ENCODE measurements around the gene PCIF1.
A peak's percentile ranks its signal among the peaks of the same experiment; 100 is the strongest.

PCIF1 gene

DNA sequence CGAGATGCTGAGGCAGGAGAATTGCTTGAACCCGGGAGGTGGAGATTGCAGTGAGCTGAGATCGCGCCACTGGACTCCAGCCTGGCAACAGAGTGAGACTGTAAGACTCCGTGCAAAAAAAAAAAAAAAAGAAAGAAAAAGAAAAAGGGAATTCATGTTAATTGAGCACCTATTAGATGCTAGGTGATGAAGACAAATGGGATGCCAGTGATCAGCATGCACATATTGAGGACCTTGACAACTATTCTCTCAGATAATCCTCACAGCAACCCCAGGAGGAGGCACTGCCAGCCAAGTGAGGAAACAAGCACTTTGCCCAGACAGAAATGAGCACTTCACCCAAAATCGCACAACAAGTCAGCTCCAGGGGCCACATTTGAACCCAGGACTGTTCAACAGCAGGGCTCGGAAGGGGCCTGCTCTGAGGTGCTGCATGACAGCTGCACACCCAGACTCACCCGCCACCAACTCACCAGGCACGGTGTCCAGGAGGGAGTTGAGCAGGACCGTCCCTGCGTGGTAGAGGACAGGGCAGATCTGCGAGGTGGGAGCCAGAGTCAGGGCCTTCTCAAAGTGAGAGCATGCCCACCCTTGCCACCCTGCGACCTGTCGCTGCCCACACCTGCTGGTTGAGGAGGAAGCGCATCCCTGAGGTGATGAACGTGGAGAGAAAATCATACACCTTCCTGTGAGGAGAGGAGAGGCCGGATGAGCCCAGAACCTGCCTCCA lies 27.1 kb upstream of the PCIF1 start:
- Histone ChIP-seq H3K4me3 (ENCODE audit: insufficient read length, low read depth) (no peak overlapping the region), H3K9me3 (ENCODE audit: insufficient read depth, low read length) (no peaks in the 10 kb centered on the region), H3K36me3 (ENCODE audit: insufficient read depth, insufficient read length, low read length) (peaks cover 73% of the 10 kb centered on the region), H3K4me1 (ENCODE audit: insufficient read depth, insufficient read length) (peaks cover 15% of the 10 kb centered on the region), H3K9ac (ENCODE audit: insufficient read length, low read depth) (no peak overlapping the region), H3K27me3 (ENCODE audit: insufficient read depth, insufficient read length) (no peaks in the 10 kb centered on the region)
- TF ChIP-seq SUZ12 (IDR thresholded peaks at IDR 0.05; ENCODE audit: extremely low read depth, insufficient read depth, insufficient read length) (no peak), ZNF274 (IDR thresholded peaks at IDR 0.05; ENCODE audit: low read depth, low read length) (no peak), YY1 (IDR thresholded peaks at IDR 0.05; ENCODE audit: insufficient read depth, insufficient read length) (no peak)
- no peak for DNase-seq (ENCODE audit: low read depth, low spot score)

DNA sequence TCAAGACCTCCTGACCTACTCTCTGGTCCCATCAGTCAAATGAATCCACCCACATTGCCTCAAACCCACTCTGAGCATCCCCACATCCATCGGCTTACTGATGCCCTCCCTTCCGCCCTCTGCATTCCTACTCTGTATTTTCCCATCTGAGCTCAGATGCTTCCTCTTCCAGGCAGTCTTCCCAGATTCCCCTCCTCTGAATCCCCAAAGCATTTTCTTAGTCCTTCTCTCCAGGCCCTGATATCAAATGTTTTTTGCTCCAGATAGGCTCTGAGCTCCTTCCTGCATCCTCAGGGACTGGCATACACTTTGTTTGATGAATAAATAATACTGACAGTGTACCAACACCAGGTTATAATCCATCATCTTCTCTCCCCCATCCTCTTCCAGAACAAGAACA lies 26.4 kb upstream of the PCIF1 start:
- Histone ChIP-seq H3K36me3 (ENCODE audit: insufficient read depth, insufficient read length, low read length) (peaks cover 66% of the 10 kb centered on the region), H3K27me3 (ENCODE audit: insufficient read depth, insufficient read length) (no peaks in the 10 kb centered on the region), H3K4me3 (ENCODE audit: insufficient read length, low read depth) (no peak overlapping the region), H3K9ac (ENCODE audit: insufficient read length, low read depth) (no peak overlapping the region), H3K4me1 (ENCODE audit: insufficient read depth, insufficient read length) (peaks cover 17% of the 10 kb centered on the region), H3K9me3 (ENCODE audit: insufficient read depth, low read length) (no peaks in the 10 kb centered on the region)
- DNase-seq (ENCODE audit: low read depth, low spot score), result no peak
- TF ChIP-seq ZNF274 (IDR thresholded peaks at IDR 0.05; ENCODE audit: low read depth, low read length) (no peak), SUZ12 (IDR thresholded peaks at IDR 0.05; ENCODE audit: extremely low read depth, insufficient read depth, insufficient read length) (no peak), YY1 (IDR thresholded peaks at IDR 0.05; ENCODE audit: insufficient read depth, insufficient read length) (no peak)

DNA sequence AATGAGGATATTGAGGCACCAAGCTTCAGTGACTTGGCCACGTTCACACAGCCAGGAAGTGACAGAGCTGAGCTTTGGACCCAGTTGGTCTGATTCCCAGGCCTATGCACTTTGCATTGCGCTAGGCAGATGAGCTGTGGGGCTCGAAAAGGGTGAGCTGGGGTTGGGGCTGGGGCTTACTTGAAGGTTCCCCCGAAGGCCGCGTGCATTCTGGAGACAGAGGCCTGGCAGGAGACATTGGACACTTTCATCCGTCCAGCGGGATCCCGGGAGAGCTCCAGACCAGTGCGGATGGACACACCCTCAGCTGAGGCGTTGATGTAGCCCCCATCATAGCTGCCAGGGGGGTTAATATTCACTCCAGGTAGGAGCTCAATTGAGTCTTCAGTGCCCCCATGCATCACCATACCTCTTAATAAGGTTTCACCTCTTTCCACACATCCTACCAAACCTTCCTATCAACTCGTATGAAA lies 25.1 kb upstream of the PCIF1 start:
- H3K9ac ChIP-seq (ENCODE audit: insufficient read length, low read depth), result no peak overlapping the region

DNA sequence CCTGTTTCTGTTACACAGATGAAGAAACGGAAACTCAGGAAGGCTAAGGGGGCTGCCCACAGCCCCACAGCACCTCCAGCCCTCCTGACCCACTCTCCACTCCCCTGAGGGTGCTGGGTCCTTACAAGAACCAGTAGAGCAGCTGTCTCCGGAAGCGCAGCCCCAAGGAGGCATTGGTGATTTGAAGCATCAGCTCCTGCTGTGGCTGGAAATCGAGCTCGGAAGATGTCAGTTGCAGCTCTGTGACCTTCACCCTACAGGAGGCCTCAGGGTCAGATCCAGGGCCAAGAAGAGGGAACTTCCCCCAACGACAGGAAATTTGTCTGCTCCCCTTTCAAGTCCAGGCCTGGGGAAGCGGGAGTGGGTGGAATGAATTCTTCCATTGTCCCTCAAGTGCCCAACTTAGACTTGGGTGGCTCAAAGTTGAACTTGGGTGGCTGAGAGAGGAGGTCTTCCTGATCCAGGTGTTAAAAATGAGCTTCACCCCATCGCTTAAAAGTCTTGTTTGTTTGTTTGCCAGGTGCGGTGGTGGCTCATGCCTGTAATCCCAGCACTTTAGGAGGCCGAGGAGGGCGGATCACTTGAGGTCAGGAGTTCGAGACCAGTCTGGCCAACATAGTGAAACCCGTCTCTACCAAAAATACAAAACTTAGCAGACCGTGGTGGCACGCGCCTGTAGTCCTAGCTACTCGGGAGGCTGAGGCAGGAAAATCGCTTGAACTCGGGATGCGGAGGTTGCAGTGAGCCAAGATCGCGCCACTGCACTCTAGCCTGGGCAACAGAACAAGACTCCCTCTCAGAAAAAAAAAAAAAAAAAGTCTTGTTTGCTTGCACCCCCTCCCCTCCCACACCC lies 24.4 kb upstream of the PCIF1 start:
- H3K9ac ChIP-seq (ENCODE audit: insufficient read length, low read depth), result no peak overlapping the region
- peaks cover 12% of the 10 kb centered on the region for H3K4me1 ChIP-seq (ENCODE audit: insufficient read depth, insufficient read length)
- peak overlapping the region; percentile 5 for H3K4me3 ChIP-seq (ENCODE audit: insufficient read length, low read depth)
- DNase-seq (ENCODE audit: low read depth, low spot score), result no peak
- no peaks in the 10 kb centered on the region for H3K9me3 ChIP-seq (ENCODE audit: insufficient read depth, low read length)
- H3K36me3 ChIP-seq (ENCODE audit: insufficient read depth, insufficient read length, low read length), result peaks cover 47% of the 10 kb centered on the region
- no peak for TF ChIP-seq YY1 (IDR thresholded peaks at IDR 0.05; ENCODE audit: insufficient read depth, insufficient read length)
- no peak for TF ChIP-seq SUZ12 (IDR thresholded peaks at IDR 0.05; ENCODE audit: extremely low read depth, insufficient read depth, insufficient read length)
- no peak for TF ChIP-seq ZNF274 (IDR thresholded peaks at IDR 0.05; ENCODE audit: low read depth, low read length)
- no peaks in the 10 kb centered on the region for H3K27me3 ChIP-seq (ENCODE audit: insufficient read depth, insufficient read length)

More for the DNA sequence above, 25.1 kb upstream of the PCIF1 start:
- Histone ChIP-seq H3K4me3 (ENCODE audit: insufficient read length, low read depth) (no peak overlapping the region), H3K4me1 (ENCODE audit: insufficient read depth, insufficient read length) (peaks cover 17% of the 10 kb centered on the region), H3K36me3 (ENCODE audit: insufficient read depth, insufficient read length, low read length) (peaks cover 53% of the 10 kb centered on the region), H3K27me3 (ENCODE audit: insufficient read depth, insufficient read length) (no peaks in the 10 kb centered on the region), H3K9me3 (ENCODE audit: insufficient read depth, low read length) (no peaks in the 10 kb centered on the region)
- no peak for DNase-seq (ENCODE audit: low read depth, low spot score)
- no peak for TF ChIP-seq ZNF274 (IDR thresholded peaks at IDR 0.05; ENCODE audit: low read depth, low read length)
- no peak for TF ChIP-seq YY1 (IDR thresholded peaks at IDR 0.05; ENCODE audit: insufficient read depth, insufficient read length)
- TF ChIP-seq SUZ12 (IDR thresholded peaks at IDR 0.05; ENCODE audit: extremely low read depth, insufficient read depth, insufficient read length), result no peak

DNA sequence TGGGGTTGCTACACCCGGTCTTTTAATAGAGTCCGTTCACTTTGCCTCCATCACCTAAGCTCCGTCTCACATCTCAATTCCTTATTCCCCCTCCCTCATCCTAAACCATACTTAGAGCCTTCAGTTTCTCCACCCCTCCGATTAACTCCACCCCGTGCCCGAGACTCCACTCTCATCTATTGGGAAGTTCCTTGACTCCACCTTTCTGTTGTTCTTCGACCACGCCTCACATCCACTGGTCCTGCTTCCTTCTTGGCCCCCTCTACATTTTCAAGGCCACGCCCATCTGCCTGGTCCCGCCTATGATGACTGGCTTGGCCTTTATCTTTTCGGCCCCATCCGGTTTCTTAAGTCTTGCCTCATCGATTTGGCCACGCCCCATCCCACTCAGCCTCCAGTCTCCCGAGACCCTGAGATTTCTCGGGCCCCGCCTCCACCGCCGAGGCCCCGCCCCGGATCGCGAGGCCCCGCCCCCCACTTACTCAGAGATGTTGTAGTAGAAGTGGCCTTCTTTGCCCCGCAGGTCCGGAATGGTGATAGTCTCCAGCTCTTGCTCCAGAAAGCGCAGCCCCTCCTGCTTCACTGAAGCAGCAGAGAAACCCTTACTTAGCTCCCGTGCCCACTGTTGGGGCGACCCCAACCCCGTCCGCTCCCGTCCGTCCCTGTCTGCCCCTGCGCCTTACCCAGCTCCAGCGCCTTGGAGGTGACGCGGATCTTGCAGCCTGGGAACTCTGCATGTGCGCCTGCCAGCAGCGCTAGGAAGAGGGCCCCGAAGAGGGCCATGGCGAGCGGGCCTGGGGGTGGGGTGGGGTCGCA lies 23.6 kb upstream of the PCIF1 start:
- peak overlapping the region; percentile 92 for H3K9ac ChIP-seq (ENCODE audit: insufficient read length, low read depth)
- H3K4me1 ChIP-seq (ENCODE audit: insufficient read depth, insufficient read length), result peaks cover 9% of the 10 kb centered on the region

DNA sequence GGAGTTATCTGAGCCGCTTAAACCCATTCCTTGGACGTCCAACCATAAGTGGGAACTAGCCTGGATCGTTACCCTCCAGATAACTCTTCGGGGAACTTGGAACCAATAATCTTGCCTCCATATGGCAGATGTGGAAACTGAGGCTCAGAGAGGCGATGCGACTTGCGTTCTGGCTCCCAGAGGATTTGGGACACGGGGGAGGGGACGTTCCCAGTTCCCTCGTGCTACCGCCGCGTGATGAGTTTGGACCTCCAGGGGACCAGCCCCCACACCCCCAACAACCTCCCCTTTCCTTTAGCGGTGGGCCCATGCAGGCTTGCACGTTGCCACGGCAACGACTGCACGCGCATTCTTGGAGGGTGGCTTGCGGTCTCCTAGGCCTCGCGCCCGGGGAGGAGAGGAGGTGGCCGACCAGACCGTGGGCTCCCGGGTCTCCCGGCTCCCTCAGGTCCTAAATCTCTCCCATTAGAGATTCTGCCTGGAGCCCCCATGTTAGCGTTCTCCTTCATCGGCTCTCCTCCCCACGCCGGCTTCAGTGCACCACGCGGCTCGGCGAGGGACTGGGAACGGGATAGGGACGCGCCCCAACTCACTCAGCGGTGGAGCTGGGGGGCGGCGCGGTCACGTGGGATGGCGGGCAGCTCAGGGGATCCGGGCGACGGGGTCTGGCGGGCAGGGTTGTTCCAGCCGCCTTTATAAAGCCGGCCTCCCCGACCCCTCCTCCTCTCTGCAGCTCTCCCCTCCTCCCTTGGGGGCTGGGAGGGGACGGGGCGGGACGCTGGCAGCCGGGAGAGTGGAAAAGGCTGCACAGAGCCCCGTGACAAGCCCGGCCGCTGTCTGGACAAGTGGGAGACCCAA lies 22.8 kb upstream of the PCIF1 start, which contains the start of gene PLTP:
Gene PLTP, minus strand, starts transcription at position 670 of the 858 bp plus-strand sequence. CDS start 703 bp downstream, outside the sequence.
- DNase-seq (ENCODE audit: low read depth, low spot score), result no peak
- H3K4me3 ChIP-seq (ENCODE audit: insufficient read length, low read depth), result peak within 1 kb of the TSS; percentile 86
- peak within 1 kb of the TSS; percentile 92 for H3K9ac ChIP-seq (ENCODE audit: insufficient read length, low read depth)
- H3K27me3 ChIP-seq (ENCODE audit: insufficient read depth, insufficient read length), result no peaks in the 10 kb centered on the region
- H3K36me3 ChIP-seq (ENCODE audit: insufficient read depth, insufficient read length, low read length), result peaks cover 31% of the 10 kb centered on the region
- no peak for TF ChIP-seq SUZ12 (IDR thresholded peaks at IDR 0.05; ENCODE audit: extremely low read depth, insufficient read depth, insufficient read length)
- TF ChIP-seq YY1 (IDR thresholded peaks at IDR 0.05; ENCODE audit: insufficient read depth, insufficient read length), result no peak
- TF ChIP-seq ZNF274 (IDR thresholded peaks at IDR 0.05; ENCODE audit: low read depth, low read length), result no peak
- peaks cover 9% of the 10 kb centered on the region for H3K4me1 ChIP-seq (ENCODE audit: insufficient read depth, insufficient read length)
- no peaks in the 10 kb centered on the region for H3K9me3 ChIP-seq (ENCODE audit: insufficient read depth, low read length)

More for the DNA sequence above, 23.6 kb upstream of the PCIF1 start:
- TF ChIP-seq YY1 (IDR thresholded peaks at IDR 0.05; ENCODE audit: insufficient read depth, insufficient read length) (no peak), ZNF274 (IDR thresholded peaks at IDR 0.05; ENCODE audit: low read depth, low read length) (no peak), SUZ12 (IDR thresholded peaks at IDR 0.05; ENCODE audit: extremely low read depth, insufficient read depth, insufficient read length) (no peak)
- peaks cover 39% of the 10 kb centered on the region for H3K36me3 ChIP-seq (ENCODE audit: insufficient read depth, insufficient read length, low read length)
- no peaks in the 10 kb centered on the region for H3K27me3 ChIP-seq (ENCODE audit: insufficient read depth, insufficient read length)
- peak; percentile 100 for DNase-seq (ENCODE audit: low read depth, low spot score)
- H3K4me3 ChIP-seq (ENCODE audit: insufficient read length, low read depth), result peak overlapping the region; percentile 86
- no peaks in the 10 kb centered on the region for H3K9me3 ChIP-seq (ENCODE audit: insufficient read depth, low read length)
